Loucy (cell line): ENCODE data around the gene NGEF.

ENCODE experiments used
- H2AFZ ChIP-seq: fragments of 200-600 bp; sonication (generic); 2 replicates; pipeline ENCODE4 v1.6.0; 2016; ENCODE audit warnings: antibody characterized with exemption, mild to moderate bottlenecking, low read length, moderate library complexity
- H3F3A ChIP-seq: fragments of 200-600 bp; 2 replicates; pipeline ENCODE4 v1.6.0; 2016; ENCODE audit warnings: antibody characterized with exemption, low read depth, mild to moderate bottlenecking
- H3K27me3 ChIP-seq: fragments of 200-600 bp; sonication (generic); 2 replicates; pipeline ENCODE4 v1.6.1; 2014; ENCODE audit warnings: low read length, mild to moderate bottlenecking; ENCODE audit not compliant: insufficient read depth, poor library complexity, severe bottlenecking
- H3K36me3 ChIP-seq: fragments of 200-600 bp; sonication (generic); 2 replicates; pipeline ENCODE4 v1.6.1; 2016; ENCODE audit warnings: low read length; ENCODE audit not compliant: insufficient read depth
- H3K4me1 ChIP-seq: fragments of 200-600 bp; sonication (generic); 2 replicates; pipeline ENCODE4 v1.5.1; 2014; ENCODE audit warnings: low read length, mild to moderate bottlenecking; ENCODE audit not compliant: insufficient read depth, poor library complexity, severe bottlenecking
- H3K4me2 ChIP-seq: fragments of 200-600 bp; sonication (generic); 2 replicates; pipeline ENCODE4 v1.6.0; 2014; ENCODE audit warnings: antibody characterized with exemption, low read length, low read depth, mild to moderate bottlenecking; ENCODE audit not compliant: poor library complexity, severe bottlenecking
- H3K4me3 ChIP-seq: fragments of 200-600 bp; sonication (generic); 2 replicates; pipeline ENCODE4 v1.5.1; 2014; ENCODE audit warnings: low read length, mild to moderate bottlenecking, mixed read lengths; ENCODE audit not compliant: poor library complexity, severe bottlenecking
- H3K79me2 ChIP-seq: fragments of 200-600 bp; sonication (generic); 2 replicates; pipeline ENCODE4 v1.6.1; 2014; ENCODE audit warnings: low read length; ENCODE audit not compliant: insufficient read depth
- H3K9ac ChIP-seq: fragments of 200-600 bp; sonication (generic); 2 replicates; pipeline ENCODE4 v1.6.0; 2014; ENCODE audit warnings: mild to moderate bottlenecking, low read depth, low read length, moderate library complexity; ENCODE audit not compliant: poor library complexity, severe bottlenecking
- H3K9me2 ChIP-seq: fragments of 200-600 bp; sonication (generic); replicated peaks from 2 replicates; pipeline ENCODE4 v1.6.1; 2016; ENCODE audit warnings: low read depth, low read length, mixed read lengths
- H3K9me3 ChIP-seq: fragments of 200-600 bp; sonication (generic); 2 replicates; pipeline ENCODE4 v1.6.1; 2014; ENCODE audit warnings: mild to moderate bottlenecking, antibody characterized with exemption, low read length, low read depth; ENCODE audit not compliant: insufficient read depth
- H4K20me1 ChIP-seq: fragments of 200-600 bp; sonication (generic); 2 replicates; pipeline ENCODE4 v1.6.0; 2014; ENCODE audit warnings: antibody characterized with exemption, low read length, mild to moderate bottlenecking; ENCODE audit not compliant: insufficient read depth, poor library complexity, severe bottlenecking
- EZH2phosphoT487 ChIP-seq: fragments of 200-600 bp; IDR thresholded peaks from 2 replicates; pipeline ENCODE4 v1.6.1; 2018; ENCODE audit warnings: antibody characterized with exemption, mild to moderate bottlenecking, moderate library complexity, borderline replicate concordance
- TF ChIP-seq, protein P1 (sequence below): fragments of 200-600 bp; sonication (generic); conservative IDR thresholded peaks from 2 replicates; pipeline ENCODE4 v1.5.1; 2014; ENCODE audit warnings: mild to moderate bottlenecking, antibody characterized with exemption, low read length

The NGEF gene

DNA sequence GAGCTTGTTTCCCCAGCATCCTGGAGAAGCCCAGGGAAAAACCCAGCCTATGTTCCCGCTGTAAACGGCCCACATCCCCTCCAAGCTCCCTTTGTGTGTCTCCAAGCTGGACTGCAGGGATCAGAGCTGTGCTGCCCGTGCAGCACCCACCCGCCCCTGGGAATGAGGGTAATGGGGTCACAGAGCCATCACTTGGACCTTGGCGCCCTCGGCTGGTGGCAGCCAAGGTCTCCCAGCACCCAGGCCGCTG, 46.4 kb upstream of the NGEF start:
- peak overlapping the region; percentile 98 for H3K9ac ChIP-seq
- peaks cover 43% of the 10 kb centered on the region for H3K79me2 ChIP-seq
- H3K36me3 ChIP-seq = peaks cover 1% of the 10 kb centered on the region; the same call in 1 of the 2 replicates
- peak overlapping the region; percentile 75; the same call in 1 of the 2 replicates for H2AFZ ChIP-seq
- H4K20me1 ChIP-seq = peaks cover 40% of the 10 kb centered on the region
- peaks cover 41% of the 10 kb centered on the region for H3K4me1 ChIP-seq
- H3F3A ChIP-seq = no peaks in the 10 kb centered on the region
- no peaks in the 10 kb centered on the region for H3K27me3 ChIP-seq
- no peaks in the 10 kb centered on the region for H3K9me2 ChIP-seq
- H3K4me2 ChIP-seq = peak overlapping the region; percentile 94
- H3K9me3 ChIP-seq = no peaks in the 10 kb centered on the region
- H3K4me3 ChIP-seq = peak overlapping the region; percentile 99
- TF ChIP-seq, protein P1, sequence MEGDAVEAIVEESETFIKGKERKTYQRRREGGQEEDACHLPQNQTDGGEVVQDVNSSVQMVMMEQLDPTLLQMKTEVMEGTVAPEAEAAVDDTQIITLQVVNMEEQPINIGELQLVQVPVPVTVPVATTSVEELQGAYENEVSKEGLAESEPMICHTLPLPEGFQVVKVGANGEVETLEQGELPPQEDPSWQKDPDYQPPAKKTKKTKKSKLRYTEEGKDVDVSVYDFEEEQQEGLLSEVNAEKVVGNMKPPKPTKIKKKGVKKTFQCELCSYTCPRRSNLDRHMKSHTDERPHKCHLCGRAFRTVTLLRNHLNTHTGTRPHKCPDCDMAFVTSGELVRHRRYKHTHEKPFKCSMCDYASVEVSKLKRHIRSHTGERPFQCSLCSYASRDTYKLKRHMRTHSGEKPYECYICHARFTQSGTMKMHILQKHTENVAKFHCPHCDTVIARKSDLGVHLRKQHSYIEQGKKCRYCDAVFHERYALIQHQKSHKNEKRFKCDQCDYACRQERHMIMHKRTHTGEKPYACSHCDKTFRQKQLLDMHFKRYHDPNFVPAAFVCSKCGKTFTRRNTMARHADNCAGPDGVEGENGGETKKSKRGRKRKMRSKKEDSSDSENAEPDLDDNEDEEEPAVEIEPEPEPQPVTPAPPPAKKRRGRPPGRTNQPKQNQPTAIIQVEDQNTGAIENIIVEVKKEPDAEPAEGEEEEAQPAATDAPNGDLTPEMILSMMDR = peak; percentile 61
- TF ChIP-seq EZH2phosphoT487 = no peak

DNA sequence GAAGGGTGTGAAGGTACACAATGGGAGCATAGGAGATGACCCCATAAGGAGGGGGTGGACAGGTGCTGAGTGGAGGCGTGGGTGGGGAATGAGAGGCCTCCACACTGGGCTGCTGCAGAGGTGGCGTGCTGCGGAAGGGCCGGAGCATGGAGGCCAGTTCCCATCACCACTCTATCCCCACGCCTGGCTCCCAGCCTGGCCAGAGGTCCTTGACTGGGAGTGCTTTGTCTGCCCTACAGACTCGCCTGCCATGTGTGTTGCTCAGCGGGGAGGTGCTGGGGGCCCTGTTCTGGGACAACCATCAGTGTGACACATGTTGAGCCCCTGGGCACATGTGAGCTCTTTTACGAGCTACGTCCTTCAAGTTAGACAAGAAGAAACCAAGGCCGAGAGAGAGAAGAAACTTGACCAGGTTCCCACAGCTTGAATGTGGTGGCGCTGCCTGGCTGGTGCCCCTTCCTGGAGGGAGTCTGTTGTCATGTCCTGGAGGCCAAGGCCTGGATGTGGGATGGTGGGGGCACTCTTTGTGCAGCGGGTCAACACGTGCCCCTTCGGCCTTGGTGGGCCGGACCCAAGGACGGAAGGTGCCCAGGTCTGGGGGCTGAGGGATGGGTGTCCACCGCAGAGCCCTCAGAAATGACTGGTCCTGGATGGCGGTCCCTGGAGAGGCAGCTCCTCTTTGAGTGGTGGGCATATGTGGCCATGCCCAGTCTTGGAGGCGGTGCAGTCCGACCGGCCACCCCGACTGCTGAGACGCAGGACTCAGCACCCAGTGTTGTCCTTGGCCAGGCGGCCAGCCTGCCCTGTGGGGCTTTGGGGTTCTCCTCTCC, 45.9 kb upstream of the NGEF start:
- Histone ChIP-seq H3K9ac (peak overlapping the region; percentile 98), H3K9me2 (no peaks in the 10 kb centered on the region), H3F3A (no peaks in the 10 kb centered on the region), H3K9me3 (no peaks in the 10 kb centered on the region), H3K4me2 (peak overlapping the region; percentile 94), H4K20me1 (peaks cover 35% of the 10 kb centered on the region), H3K27me3 (no peaks in the 10 kb centered on the region), H3K79me2 (peaks cover 37% of the 10 kb centered on the region), H2AFZ (no peak overlapping the region), H3K36me3 (no peaks in the 10 kb centered on the region), H3K4me3 (peak overlapping the region; percentile 99), H3K4me1 (peaks cover 36% of the 10 kb centered on the region)
- TF ChIP-seq EZH2phosphoT487 = no peak
- TF ChIP-seq, protein P1 = no peak

DNA sequence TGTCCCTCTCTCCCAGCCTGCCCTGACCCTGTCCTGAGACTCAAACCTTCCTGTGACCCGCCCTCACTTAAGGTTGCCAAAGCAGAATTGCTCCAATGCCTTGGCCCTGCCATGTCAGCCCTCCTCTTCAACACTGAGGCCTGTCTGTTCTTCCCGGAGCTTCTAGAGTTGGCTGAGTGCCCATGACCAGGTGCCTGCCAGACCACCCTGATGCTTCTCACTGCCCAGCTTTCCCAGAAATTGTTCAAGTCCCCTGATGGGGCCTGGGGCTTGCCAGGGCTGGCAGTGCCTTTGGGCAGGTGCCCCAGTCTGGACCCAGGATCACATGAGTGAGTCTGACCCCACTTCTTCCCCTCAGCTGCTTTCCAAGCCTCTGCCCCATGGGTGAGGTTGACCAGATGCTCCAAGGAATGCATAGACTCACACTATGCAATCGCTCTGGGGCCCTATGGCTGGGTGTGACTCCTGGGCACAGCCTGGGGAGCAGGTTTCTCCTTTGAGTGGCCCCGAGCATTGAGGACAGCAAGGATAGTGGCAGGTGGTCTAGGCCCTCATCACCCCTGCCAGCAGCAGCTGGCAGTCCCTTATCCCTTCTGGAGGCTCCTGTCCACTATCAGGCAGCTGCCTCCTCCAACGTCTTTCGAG, 44.0 kb upstream of the NGEF start:
- Histone ChIP-seq H3K4me2 (no peak overlapping the region), H3K27me3 (no peaks in the 10 kb centered on the region), H3K4me1 (peaks cover 18% of the 10 kb centered on the region), H3F3A (no peaks in the 10 kb centered on the region), H3K4me3 (no peak overlapping the region), H3K9ac (no peak overlapping the region), H4K20me1 (peaks cover 17% of the 10 kb centered on the region), H3K9me3 (no peaks in the 10 kb centered on the region), H2AFZ (no peak overlapping the region), H3K79me2 (peaks cover 19% of the 10 kb centered on the region), H3K36me3 (no peaks in the 10 kb centered on the region), H3K9me2 (no peaks in the 10 kb centered on the region)
- TF ChIP-seq, protein P1 = no peak
- TF ChIP-seq EZH2phosphoT487 = no peak
